Mesenchymal stem cell (in vitro differentiated cells and primary cell): Measurements from ENCODE around the gene ARHGAP36.

ENCODE experiments used
- DNase-seq: peaks from one replicate; pipeline ENCODE4 v3.0.0-alpha.2; 2013
- H2AFZ ChIP-seq: one replicate; pipeline ENCODE4 v1.6.1; 2013; ENCODE audit warnings: low read depth, mild to moderate bottlenecking, control low read depth, inconsistent platforms, low read length, moderate library complexity
- H2AK5ac ChIP-seq: 2 replicates; pipeline ENCODE4 v1.6.1; 2013; ENCODE audit warnings: low read length, moderate library complexity, mild to moderate bottlenecking, inconsistent platforms; ENCODE audit not compliant: severe bottlenecking
- H2BK120ac ChIP-seq: one replicate; pipeline ENCODE4 v1.6.1; 2013; ENCODE audit warnings: low read depth, mild to moderate bottlenecking, inconsistent platforms, low read length, moderate library complexity
- H2BK12ac ChIP-seq, 2 experiments: one replicate each; pipeline ENCODE4 v1.6.1; 2013; ENCODE audit warnings: inconsistent platforms in 2 of 2, low read length in 2 of 2, mild to moderate bottlenecking in 2 of 2, moderate library complexity in 2 of 2, control low read depth in 1 of 2
- H2BK15ac ChIP-seq: one replicate; pipeline ENCODE4 v1.6.1; 2013; ENCODE audit warnings: mild to moderate bottlenecking, low read depth, inconsistent platforms; ENCODE audit not compliant: poor library complexity, severe bottlenecking
- H2BK5ac ChIP-seq: 2 replicates; pipeline ENCODE4 v1.6.1; 2013; ENCODE audit warnings: low read depth, mild to moderate bottlenecking, low read length, control low read depth, inconsistent platforms; ENCODE audit not compliant: poor library complexity, severe bottlenecking
- H3K14ac ChIP-seq, 2 experiments: one replicate each; pipeline ENCODE4 v1.6.1; 2013; ENCODE audit warnings: inconsistent platforms in 2 of 2, low read length in 2 of 2, control low read depth in 1 of 2, mild to moderate bottlenecking in 1 of 2, moderate library complexity in 1 of 2
- H3K18ac ChIP-seq, 2 experiments: one replicate each; pipeline ENCODE4 v1.6.1; 2013; ENCODE audit warnings: inconsistent platforms in 2 of 2, low read length in 2 of 2, control low read depth in 1 of 2, low read depth in 1 of 2, mild to moderate bottlenecking in 1 of 2
- H3K23ac ChIP-seq, 2 experiments: one replicate each; pipeline ENCODE4 v1.6.1; 2013; ENCODE audit warnings: inconsistent platforms in 2 of 2, low read length in 2 of 2, mild to moderate bottlenecking in 2 of 2, moderate library complexity in 2 of 2, control low read depth in 1 of 2
- H3K27ac ChIP-seq: 2 replicates; pipeline ENCODE4 v1.5.1; 2013; ENCODE audit warnings: mild to moderate bottlenecking, moderate library complexity, low read length, control low read depth, inconsistent platforms; ENCODE audit not compliant: poor library complexity, severe bottlenecking
- H3K27me3 ChIP-seq, 2 experiments: 2 replicates each; pipeline versions ENCODE4 v1.6.1 to v1.7.0; 2013; ENCODE audit warnings: low read length in 2 of 2, mild to moderate bottlenecking in 2 of 2, moderate library complexity in 2 of 2, control low read depth in 1 of 2, inconsistent platforms in 1 of 2; ENCODE audit not compliant: control insufficient read depth in 1 of 2, insufficient read depth in 1 of 2
- H3K36me3 ChIP-seq, 2 experiments: 2 replicates each; pipeline versions ENCODE4 v1.6.1 to v1.7.0; 2013; ENCODE audit warnings: low read length in 2 of 2, control low read depth in 1 of 2, inconsistent platforms in 1 of 2, low read depth in 1 of 2, mild to moderate bottlenecking in 1 of 2; ENCODE audit not compliant: insufficient read depth in 2 of 2, control insufficient read depth in 1 of 2
- H3K4ac ChIP-seq, 2 experiments: one replicate each; pipeline ENCODE4 v1.6.1; 2013; ENCODE audit warnings: inconsistent platforms in 2 of 2, low read length in 2 of 2, mild to moderate bottlenecking in 2 of 2, moderate library complexity in 2 of 2, control low read depth in 1 of 2, low read depth in 1 of 2
- H3K4me1 ChIP-seq: 2 replicates; pipeline ENCODE4 v1.6.1; 2013; ENCODE audit warnings: low read depth, low read length, control low read depth; ENCODE audit not compliant: control insufficient read depth, insufficient read depth
- H3K4me2 ChIP-seq: 2 replicates; pipeline ENCODE4 v1.6.1; 2013; ENCODE audit warnings: low read length, mild to moderate bottlenecking, inconsistent platforms; ENCODE audit not compliant: poor library complexity, severe bottlenecking
- H3K4me3 ChIP-seq, 2 experiments: 2 replicates each; pipeline versions ENCODE4 v1.5.1 to v1.7.0; 2013; ENCODE audit warnings: low read length in 2 of 2, mild to moderate bottlenecking in 2 of 2, control low read depth in 1 of 2, low read depth in 1 of 2; ENCODE audit not compliant: insufficient read depth in 1 of 2
- H3K79me1 ChIP-seq: replicated peaks from 2 replicates; pipeline ENCODE4 v1.6.1; 2013; ENCODE audit warnings: mild to moderate bottlenecking, control low read depth, low read length, inconsistent platforms; ENCODE audit not compliant: poor library complexity, severe bottlenecking
- H3K9ac ChIP-seq: 2 replicates; pipeline ENCODE4 v1.7.0; 2013; ENCODE audit warnings: mild to moderate bottlenecking, low read length, moderate library complexity
- H3K9me3 ChIP-seq: 2 replicates; pipeline ENCODE4 v1.7.0; 2013; ENCODE audit warnings: mild to moderate bottlenecking, low read length; ENCODE audit not compliant: control insufficient read depth
- H4K8ac ChIP-seq: one replicate; pipeline ENCODE4 v1.6.1; 2013; ENCODE audit warnings: inconsistent platforms, mild to moderate bottlenecking, low read length, moderate library complexity
- H4K91ac ChIP-seq: one replicate; pipeline ENCODE4 v1.6.1; 2013; ENCODE audit warnings: mild to moderate bottlenecking, low read length, inconsistent platforms
- WGBS: methylation state at CpG from one replicate; pipeline ENCODE4 v1.1.7; 2013; ENCODE audit warnings: mixed read lengths; 5-methylcytosine and 5-hydroxymethylcytosine counted together

Gene ARHGAP36

DNA sequence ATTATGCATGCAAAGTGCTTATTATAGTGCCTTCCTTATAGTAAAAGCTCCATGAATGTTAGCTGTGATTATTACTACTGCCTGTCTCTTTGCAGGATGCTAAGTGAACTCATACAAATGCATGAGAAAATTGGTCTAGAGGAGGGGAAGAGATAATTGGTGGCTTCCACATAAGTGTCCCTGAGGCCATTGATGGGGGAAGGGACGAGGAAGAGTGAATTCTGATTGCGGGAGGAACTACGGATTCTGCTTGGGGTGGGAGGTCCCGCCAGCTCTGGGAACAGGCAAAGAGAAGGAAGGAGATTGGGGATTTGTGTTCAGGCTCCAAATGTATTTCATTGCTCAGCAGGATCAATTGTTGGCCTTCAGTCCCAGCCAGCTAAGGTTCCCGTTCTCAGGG is 11.6 kb upstream of the ARHGAP36 start:
- WGBS: 75% methylated on average over 5 of the region's 5 CpGs
- no peak overlapping the region for H2AFZ ChIP-seq
- H3K18ac ChIP-seq: no peak overlapping the region
- no peak overlapping the region for H2BK5ac ChIP-seq
- H3K27ac ChIP-seq: no peak overlapping the region
- no peak overlapping the region for H3K4me2 ChIP-seq
- no peaks in the 10 kb centered on the region for H3K4me1 ChIP-seq
- H3K27me3 ChIP-seq: peaks cover 4 to 68% of the 10 kb centered on the region in 2 experiments
- no peak overlapping the region for H3K4me3 ChIP-seq
- no peak overlapping the region for H3K14ac ChIP-seq
- H3K4ac ChIP-seq: no peak overlapping the region
- no peaks in the 10 kb centered on the region for H3K36me3 ChIP-seq
- H2BK120ac ChIP-seq: no peak overlapping the region
- H2BK15ac ChIP-seq: no peak overlapping the region
- H3K9me3 ChIP-seq: no peaks in the 10 kb centered on the region
- H2AK5ac ChIP-seq: no peak overlapping the region
- H4K8ac ChIP-seq: no peak overlapping the region
- no peak overlapping the region for H3K23ac ChIP-seq
- H4K91ac ChIP-seq: no peak overlapping the region
- H2BK12ac ChIP-seq: no peak overlapping the region
- no peak overlapping the region for H3K9ac ChIP-seq
- H3K79me1 ChIP-seq: no peaks in the 10 kb centered on the region
- no peak for DNase-seq

DNA sequence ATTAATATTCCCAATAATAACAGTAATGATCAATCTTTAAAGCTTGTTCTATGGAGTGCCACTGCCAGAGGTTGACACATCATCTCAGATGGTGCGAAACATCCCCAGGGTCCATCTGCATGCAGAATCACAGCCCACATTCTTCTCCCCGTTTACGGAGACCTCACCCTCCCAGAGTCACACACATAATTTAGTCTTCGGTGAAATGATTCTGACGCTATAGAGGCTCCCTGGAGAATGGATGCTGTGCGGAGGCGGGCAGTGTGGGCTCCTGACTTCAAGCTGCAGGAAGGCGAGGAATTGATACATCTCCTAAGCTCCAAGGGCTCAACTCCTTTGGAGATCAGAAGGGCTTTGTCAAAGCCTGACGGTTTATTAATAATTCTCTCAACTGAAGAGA is 11.0 kb upstream of the ARHGAP36 start:
- H3K79me1 ChIP-seq: no peaks in the 10 kb centered on the region
- 92% methylated on average over 8 of the region's 9 CpGs for WGBS
- H3K4me1 ChIP-seq: no peaks in the 10 kb centered on the region
- no peak overlapping the region for H3K27ac ChIP-seq
- no peak overlapping the region for H4K8ac ChIP-seq
- no peak overlapping the region for H3K4me2 ChIP-seq
- no peak overlapping the region for H4K91ac ChIP-seq
- H2AFZ ChIP-seq: no peak overlapping the region
- no peak overlapping the region for H3K4me3 ChIP-seq
- H3K14ac ChIP-seq: no peak overlapping the region
- no peak overlapping the region for H3K4ac ChIP-seq
- H2BK12ac ChIP-seq: no peak overlapping the region
- no peak overlapping the region for H3K23ac ChIP-seq
- no peak overlapping the region for H2BK5ac ChIP-seq
- peaks cover 4 to 63% of the 10 kb centered on the region in 2 experiments for H3K27me3 ChIP-seq
- H2BK15ac ChIP-seq: no peak overlapping the region
- H2BK120ac ChIP-seq: no peak overlapping the region
- H3K9me3 ChIP-seq: no peaks in the 10 kb centered on the region
- no peak overlapping the region for H2AK5ac ChIP-seq
- H3K36me3 ChIP-seq: no peaks in the 10 kb centered on the region
- no peak overlapping the region for H3K18ac ChIP-seq
- DNase-seq: no peak
- no peak overlapping the region for H3K9ac ChIP-seq

DNA sequence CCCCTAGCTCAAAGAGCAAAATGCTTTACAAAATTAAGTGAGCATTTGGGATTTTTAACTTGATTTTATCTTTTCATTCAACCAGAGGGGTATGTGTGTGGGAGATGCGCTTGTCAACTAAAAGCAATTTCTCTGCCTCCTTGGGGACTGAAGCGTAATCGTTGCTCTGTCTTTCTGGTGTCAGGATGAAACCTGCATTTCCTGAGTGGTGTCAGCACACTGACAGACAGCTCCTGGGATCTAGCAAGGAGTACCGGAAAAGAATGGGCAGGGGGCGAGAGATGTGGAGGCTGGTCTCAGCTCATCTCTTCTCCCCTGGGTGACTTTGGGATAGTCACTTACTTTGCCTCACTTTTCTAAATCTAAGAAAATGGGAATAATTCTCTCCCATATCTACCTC is 5.1 kb upstream of the ARHGAP36 start:
- H2BK12ac ChIP-seq: no peak overlapping the region
- H3K36me3 ChIP-seq: no peaks in the 10 kb centered on the region
- no peak overlapping the region for H3K4me3 ChIP-seq
- no peak overlapping the region for H4K8ac ChIP-seq
- H3K23ac ChIP-seq: no peak overlapping the region
- no peak overlapping the region for H3K4me2 ChIP-seq
- no peak overlapping the region for H3K27ac ChIP-seq
- WGBS: 88% methylated on average over 3 of the region's 5 CpGs
- no peak overlapping the region for H3K18ac ChIP-seq
- H2BK120ac ChIP-seq: no peak overlapping the region
- H3K14ac ChIP-seq: no peak overlapping the region
- H3K9ac ChIP-seq: no peak overlapping the region
- H3K79me1 ChIP-seq: no peaks in the 10 kb centered on the region
- DNase-seq: no peak
- H3K9me3 ChIP-seq: no peaks in the 10 kb centered on the region
- H2BK15ac ChIP-seq: no peak overlapping the region
- peaks cover 2% of the 10 kb centered on the region for H3K4me1 ChIP-seq
- H4K91ac ChIP-seq: no peak overlapping the region
- no peak overlapping the region for H2AK5ac ChIP-seq
- peaks cover 12 to 51% of the 10 kb centered on the region in 2 experiments for H3K27me3 ChIP-seq
- no peak overlapping the region for H2BK5ac ChIP-seq
- H2AFZ ChIP-seq: no peak overlapping the region
- H3K4ac ChIP-seq: no peak overlapping the region

DNA sequence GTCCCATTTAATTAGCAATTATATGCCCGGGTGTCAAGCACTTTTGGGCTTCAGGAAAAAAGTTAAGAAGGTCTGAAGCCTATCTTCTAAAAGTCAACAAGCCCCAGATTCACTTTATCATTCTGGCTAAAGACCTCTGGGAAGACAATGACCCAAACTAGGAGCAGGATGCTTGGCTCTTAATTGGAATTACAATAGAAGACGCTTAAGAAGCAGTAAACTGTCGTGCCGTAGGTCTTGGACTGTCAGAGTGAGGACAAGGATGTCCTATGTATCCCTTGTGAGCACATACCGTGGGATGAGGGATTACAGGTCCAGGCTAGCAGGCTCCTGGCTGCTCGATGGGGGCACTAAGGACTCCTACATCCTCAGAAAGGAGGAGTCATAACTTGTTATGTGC is 3.2 kb upstream of the ARHGAP36 start:
- H2AFZ ChIP-seq: no peak overlapping the region
- DNase-seq: no peak
- no peak overlapping the region for H3K4me2 ChIP-seq
- H2BK5ac ChIP-seq: no peak overlapping the region
- H2AK5ac ChIP-seq: no peak overlapping the region
- H3K18ac ChIP-seq: no peak overlapping the region
- H3K14ac ChIP-seq: no peak overlapping the region
- H2BK120ac ChIP-seq: no peak overlapping the region
- H4K91ac ChIP-seq: no peak overlapping the region
- no peaks in the 10 kb centered on the region for H3K79me1 ChIP-seq
- H2BK12ac ChIP-seq: no peak overlapping the region
- H3K4ac ChIP-seq: no peak overlapping the region
- peaks cover 7% of the 10 kb centered on the region for H3K4me1 ChIP-seq
- no peak overlapping the region for H3K4me3 ChIP-seq
- no peak overlapping the region for H4K8ac ChIP-seq
- H3K36me3 ChIP-seq: no peaks in the 10 kb centered on the region
- H2BK15ac ChIP-seq: no peak overlapping the region
- no peak overlapping the region for H3K9ac ChIP-seq
- no peaks in the 10 kb centered on the region for H3K9me3 ChIP-seq
- H3K23ac ChIP-seq: no peak overlapping the region
- 57% methylated on average over 6 of the region's 6 CpGs for WGBS
- no peak overlapping the region for H3K27ac ChIP-seq
- peaks cover 24 to 53% of the 10 kb centered on the region in 2 experiments for H3K27me3 ChIP-seq
